ENCODE results near the gene RUVBL1. TPM values are rescaled to one million over a fixed set of nuclear protein-coding genes. Genes with fewer than 3 reads are reported as not detected.

Gene RUVBL1
- polyA plus RNA-seq, 3 donors, result 11.8 to 29.0 (median 16.0) TPM

DNA sequence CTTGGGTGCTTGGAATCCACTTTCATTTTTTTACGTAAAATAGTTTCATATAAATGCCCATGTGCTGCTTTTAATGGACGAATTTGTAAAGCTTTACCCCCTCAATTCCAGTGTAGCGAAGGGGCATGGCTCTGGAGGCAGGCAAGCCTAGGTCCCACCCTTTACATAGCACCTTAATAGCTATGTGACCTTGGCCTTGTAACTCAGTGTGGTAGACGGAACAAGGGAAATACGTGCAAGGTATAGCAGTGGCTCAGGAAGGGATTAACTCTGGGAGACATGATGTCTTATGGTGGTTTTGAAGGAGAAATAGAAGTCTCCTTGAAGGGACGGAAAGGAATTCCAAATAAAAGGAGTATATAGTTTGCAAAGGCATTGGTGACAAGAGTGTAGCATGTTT, 70.0 kb downstream of the RUVBL1 start:
- no peak overlapping the region for H3K27ac ChIP-seq (ENCODE audit: low read depth, low read length)
- 34 to 68% (median 63%) methylated on average over 6 of the region's 6 CpGs for WGBS, 3 donors

DNA sequence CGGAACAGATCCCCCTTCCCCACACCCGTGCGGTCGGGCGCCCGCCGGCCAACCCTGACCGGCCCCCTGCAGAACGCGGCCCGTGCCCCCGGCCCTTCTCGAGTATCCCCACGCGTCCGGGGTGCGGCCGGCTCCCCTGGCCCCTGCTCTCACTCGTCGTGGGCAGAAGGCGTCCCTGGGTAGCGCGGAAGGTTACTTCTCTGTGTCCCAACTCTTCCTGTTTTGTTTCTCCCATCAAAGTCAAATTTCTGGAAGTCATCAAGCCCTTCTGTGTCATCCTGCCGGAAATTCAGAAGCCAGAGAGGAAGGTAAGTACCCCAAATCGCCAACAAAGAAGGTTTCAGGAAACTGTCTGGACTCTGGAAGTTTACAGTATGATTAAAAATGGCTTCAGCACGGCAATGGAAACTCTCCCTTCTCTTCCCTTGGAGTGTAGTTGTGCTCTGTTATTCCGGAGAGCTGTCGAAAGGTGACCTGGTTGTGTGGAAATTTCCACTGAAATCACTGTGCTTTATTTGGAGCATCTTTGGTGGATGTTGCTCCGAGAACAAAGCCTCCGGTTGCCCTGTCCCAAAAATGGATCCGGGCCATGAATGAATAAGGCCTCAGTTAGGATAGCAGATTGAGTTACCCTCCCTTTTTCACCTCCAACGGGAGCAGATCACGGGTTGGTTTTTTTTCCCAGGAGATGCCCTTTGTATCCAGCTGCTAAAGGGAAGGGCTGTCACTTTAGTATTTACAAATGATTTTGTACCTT, 70.8 kb downstream of the RUVBL1 start:
- WGBS, 3 donors, result 1 to 2% (median 1%) methylated on average over 33 of the region's 33 CpGs
- H3K27ac ChIP-seq (ENCODE audit: low read depth, low read length), result peak overlapping the region; percentile 81

DNA sequence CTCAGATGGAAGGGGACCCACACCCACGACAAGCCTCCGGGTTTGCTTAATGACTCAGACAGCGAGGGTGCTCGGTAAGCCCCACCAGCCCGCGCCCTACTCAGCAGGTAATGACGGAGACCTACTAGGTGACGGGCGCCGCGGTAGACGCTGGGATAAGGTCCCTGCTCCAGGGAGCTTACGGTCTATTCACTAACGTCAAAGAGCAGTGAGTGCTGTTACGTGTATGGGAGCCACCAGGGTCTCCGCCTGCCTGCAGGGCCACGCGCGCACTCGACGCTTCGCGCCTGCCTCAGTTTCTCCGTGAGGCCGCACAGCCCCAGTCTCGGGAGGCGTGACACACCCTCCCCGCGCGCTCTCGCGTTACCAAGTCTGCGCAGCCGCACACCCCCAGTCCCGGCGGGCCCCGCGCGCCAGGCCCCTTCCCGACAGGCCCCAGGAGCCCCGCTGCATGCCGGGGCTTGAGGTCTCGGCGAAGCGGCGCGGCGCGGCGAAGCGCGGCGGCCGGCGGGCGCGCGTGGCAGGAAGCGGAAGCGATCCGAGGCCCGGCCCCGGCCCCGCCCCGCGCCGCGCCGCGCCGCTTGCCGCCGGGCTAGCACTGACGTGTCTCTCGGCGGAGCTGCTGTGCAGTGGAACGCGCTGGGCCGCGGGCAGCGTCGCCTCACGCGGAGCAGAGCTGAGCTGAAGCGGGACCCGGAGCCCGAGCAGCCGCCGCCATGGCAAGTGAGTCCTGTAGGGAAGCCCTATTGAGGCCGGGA, 71.6 kb downstream of the RUVBL1 start, which contains the start of gene SEC61A1:
Gene SEC61A1 (plus strand): TSS at position 601 of the 758 bp plus-strand sequence. CDS start 116 bp downstream, at position 717.
- WGBS, 3 donors, result 0 to 1% (median 0%) methylated on average over 75 to 90 of the region's 90 CpGs

DNA sequence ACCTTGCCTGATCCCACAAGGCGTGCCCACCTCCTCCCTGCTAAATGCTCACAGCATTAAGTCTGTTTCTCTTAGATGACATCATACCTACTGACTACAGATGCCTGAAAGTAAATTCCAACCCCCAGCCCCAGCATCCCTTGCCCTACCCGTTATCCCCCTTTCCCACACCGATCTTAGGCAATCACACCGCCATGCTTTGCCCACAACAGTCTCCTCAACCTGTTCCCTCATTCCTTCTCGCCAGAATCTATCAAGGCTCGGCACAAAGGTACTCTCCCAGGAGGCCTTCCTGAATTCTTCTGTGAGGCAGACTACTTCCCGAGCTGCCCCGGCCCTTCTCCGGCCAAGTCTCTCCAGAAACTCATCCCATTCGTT, 72.2 kb downstream of the RUVBL1 start:
- 10 to 11% (median 11%) methylated on average over 10 of the region's 10 CpGs for WGBS, 3 donors
- no peak overlapping the region for H3K27ac ChIP-seq (ENCODE audit: low read depth, low read length)

More for the DNA sequence above, 71.6 kb downstream of the RUVBL1 start, which contains the start of gene SEC61A1:
- peak within 1 kb of the TSS; percentile 81 for H3K27ac ChIP-seq (ENCODE audit: low read depth, low read length)

DNA sequence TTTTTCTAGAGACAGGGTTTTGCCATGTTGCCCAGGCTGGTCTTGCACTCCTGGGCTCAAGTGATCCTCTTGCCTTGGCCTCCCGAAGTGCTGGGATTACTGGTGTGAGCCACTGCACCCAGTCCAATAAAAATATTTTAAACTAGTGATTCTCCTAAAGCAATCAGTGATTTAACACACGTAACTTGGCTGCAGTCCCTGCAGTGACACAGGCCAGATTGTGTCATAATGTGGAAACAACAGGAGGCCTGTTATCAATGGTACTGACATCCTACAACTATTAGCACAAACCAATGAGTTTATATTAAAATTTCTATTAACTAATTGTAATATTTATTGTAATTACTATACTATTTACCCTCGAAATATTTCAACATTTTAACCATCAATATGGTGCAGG, 73.0 kb downstream of the RUVBL1 start:
- 69 to 74% (median 71%) methylated on average over 3 of the region's 3 CpGs for WGBS, 3 donors
- no peak overlapping the region for H3K27ac ChIP-seq (ENCODE audit: low read depth, low read length)

DNA sequence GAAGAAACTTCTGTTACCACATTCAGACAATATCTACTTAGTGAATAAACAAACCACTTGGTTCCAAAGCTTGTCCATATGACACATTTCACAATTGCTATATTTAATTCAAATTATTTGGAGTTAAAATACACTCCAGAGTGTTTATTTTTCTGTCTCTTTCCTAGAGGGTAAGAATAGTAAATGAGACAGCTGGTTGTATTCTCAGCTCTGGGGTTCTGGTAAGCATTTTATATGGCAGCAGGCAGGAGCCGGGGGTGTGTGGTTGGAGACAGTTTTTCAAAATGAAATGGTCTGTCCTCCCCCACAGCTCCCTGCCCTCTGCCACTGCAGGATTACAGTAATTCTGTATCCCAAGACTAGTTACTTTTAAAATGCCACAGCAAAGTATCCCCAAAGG, 82.3 kb downstream of the RUVBL1 start:
- no peak overlapping the region for H3K27ac ChIP-seq (ENCODE audit: low read depth, low read length)
- WGBS, 3 donors, result 44 to 70% (median 61%) methylated on average over 1 of the region's 1 CpG

DNA sequence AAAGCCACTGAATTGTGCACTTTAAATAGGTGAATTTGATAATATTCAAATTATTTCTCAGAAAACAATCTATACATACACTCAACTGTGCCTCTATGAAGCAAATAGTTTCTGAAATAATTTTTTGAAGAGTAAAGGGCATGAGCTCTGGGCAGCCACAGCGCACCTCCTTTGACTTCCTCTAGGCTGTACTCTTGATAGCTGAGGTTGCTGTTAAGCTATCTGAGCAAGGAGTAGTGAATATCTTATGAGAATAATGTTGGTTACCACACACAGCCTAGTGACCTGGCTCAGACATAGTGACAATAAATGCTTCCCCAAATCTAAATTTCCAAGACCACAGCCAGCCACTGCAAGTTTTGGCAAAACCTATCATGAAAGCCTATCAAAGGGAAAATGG, 83.0 kb downstream of the RUVBL1 start:
- H3K27ac ChIP-seq (ENCODE audit: low read depth, low read length), result no peak overlapping the region
- 0 to 76% (median 45%) methylated on average over 1 of the region's 1 CpG for WGBS, 3 donors

DNA sequence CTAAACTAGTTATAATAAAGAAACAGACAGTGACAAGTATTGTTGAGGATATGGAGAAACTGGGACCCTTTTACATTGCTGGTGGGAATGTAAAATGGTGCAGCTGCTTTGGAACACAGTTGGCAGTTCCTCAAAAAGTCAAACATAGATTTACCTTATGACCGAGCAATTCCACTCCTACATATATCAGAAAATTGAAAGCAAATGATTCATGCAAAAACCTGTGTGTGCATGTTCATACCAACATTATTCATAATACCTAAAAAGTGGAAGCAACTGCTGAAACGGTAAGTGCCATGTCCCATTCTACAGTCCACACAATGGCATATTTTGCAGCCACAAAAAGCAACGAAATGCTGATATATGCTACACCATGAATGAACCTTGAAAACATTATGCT, 83.6 kb downstream of the RUVBL1 start:
- 78 to 92% (median 84%) methylated on average over 3 of the region's 3 CpGs for WGBS, 3 donors
- no peak overlapping the region for H3K27ac ChIP-seq (ENCODE audit: low read depth, low read length)

DNA sequence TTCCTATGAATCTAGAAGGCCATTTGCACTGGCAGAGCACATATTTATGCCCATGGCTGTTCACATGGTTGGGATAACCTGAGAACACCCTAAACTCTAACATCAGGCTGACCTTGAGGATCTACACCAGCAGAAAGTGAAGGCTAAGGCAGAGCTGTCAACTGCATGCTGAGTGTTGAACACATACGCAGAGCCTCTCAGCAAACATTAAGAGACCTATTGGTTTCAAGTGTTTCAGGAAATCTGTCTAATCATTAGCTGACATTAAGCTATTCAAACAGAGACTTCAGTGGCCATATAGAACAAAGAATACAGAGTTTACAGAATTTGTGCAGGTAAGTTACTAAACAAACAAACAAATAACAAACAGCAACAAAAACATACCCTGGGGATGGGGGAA, 87.5 kb downstream of the RUVBL1 start:
- WGBS, 3 donors, result 61 to 93% (median 84%) methylated on average over 1 of the region's 1 CpG

DNA sequence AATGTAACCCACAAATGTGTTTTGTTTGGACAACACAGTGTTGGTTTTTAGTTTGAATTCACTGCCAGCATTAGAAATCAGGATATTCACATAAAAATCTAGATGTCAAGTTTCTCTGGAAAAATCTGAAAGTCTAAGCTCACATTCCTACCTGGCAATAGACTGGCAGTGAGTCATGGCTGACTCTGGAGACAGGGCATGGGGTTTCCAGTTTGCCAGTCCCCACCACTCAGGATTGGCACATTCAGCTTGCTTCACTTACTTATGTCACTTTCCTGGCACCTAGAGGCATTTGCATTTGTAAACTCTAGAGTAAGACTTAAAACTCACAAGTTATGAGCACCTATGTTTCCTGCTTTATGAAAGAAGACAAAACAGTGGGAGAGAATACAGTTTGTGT, 90.5 kb downstream of the RUVBL1 start:
- H3K27ac ChIP-seq (ENCODE audit: low read depth, low read length), result no peak overlapping the region

More for the DNA sequence above, 87.5 kb downstream of the RUVBL1 start:
- no peak overlapping the region for H3K27ac ChIP-seq (ENCODE audit: low read depth, low read length)

Other genes starting within 250 kb of the RUVBL1 start
- gene KBTBD12, start 208.6 kb downstream of the RUVBL1 start, polyA plus RNA-seq, result under 1 TPM; 0.06 to 0.45 (median 0.24) TPM
- 100 to 1,000 TPM in 1 of 3 donors, 10 to 100 TPM in 2; 51.7 to 212 (median 96.1) TPM for gene SEC61A1, start 71.4 kb downstream of the RUVBL1 start, polyA plus RNA-seq
- gene EEFSEC, start 29.7 kb upstream of the RUVBL1 start, polyA plus RNA-seq, result 10 to 100 TPM in 1 of 3 donors, 1 to 10 TPM in 2; 8.9 to 14.6 (median 9.0) TPM

Data from adipose tissue (tissue), 3 donors.